ENCODE results near the gene NLRC5.
"Not testable (repeated sequence)": the region's sequence is repeated elsewhere in the genome, so short reads cannot be mapped to it uniquely, and the experiment has no call there.

Gene NLRC5

DNA sequence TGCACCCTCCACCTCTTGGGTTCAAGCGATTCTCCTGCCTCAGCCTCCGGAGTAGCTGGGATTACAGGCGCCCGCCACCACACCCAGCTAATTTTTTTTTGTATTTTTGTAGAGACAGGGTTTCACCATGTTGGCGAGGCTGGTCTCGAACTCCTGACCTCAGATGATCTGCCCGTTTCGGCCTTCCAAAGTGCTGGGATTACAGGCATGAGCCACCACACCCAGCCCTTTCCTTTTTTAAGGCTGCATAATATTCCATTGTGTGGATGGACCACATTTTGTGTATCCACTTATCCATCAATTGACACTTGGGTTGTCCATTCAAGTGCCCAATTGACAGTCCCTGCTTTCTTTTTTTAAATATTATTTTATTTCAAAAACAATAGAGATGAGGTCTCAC lies 73.8 kb downstream of the NLRC5 start:
- not testable (repeated sequence) for DNase-seq, H3K4me3 Mint-ChIP-seq, H3K27me3 Mint-ChIP-seq, H3K9me3 Mint-ChIP-seq, ATAC-seq, H3K27ac Mint-ChIP-seq
- H3K36me3 Mint-ChIP-seq (ENCODE audit: low read depth) = peaks cover 39% of the 10 kb centered on the region
- H3K4me1 Mint-ChIP-seq = peaks cover 27% of the 10 kb centered on the region

DNA sequence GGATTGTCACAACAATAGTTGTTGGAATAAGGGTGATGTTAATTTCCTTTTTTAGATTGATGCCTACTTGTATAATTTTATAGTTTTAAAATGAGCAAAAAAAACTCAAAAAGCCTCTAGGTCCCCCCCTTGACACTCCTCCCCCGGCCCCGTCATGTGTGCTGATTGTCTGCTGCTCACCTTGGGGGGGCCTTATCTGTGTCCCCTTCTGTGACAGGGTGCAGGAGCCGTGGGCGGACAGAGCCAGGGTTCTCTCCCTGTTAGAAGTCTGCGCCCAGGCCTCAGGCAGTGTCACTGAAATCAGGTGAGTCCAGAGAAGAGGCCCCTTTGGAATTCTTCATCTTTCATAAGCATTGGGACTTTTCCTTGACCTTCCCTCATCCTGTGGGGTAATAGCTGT lies 75.6 kb downstream of the NLRC5 start:
- Mint-ChIP-seq H3K4me3 (no peak overlapping the region), H3K4me1 (peaks cover 28% of the 10 kb centered on the region), H3K27ac (peak overlapping the region; percentile 62), H3K36me3 (ENCODE audit: low read depth) (peaks cover 34% of the 10 kb centered on the region), H3K9me3 (no peaks in the 10 kb centered on the region), H3K27me3 (no peaks in the 10 kb centered on the region)
- ATAC-seq = no peak
- no peak for DNase-seq

DNA sequence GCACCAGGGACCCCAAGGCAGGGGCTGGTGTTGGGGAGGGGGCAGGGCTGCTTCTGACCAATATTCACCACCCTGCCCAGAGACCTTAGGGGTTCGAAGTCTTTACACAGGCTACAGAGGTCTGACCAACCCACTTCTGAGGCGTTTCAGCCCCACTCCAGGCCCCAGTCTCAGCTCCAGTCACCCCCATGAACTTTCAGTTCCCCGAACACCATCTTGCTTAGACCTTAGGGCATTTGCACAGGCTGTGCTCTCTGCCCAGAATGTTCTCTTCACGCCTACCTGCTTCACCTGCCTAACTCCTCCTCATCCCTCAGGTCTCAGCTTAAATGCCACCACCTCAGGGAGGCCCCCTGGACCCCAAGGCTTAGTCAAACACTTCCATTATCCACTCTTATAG lies 77.3 kb downstream of the NLRC5 start:
- Mint-ChIP-seq H3K27ac (peak overlapping the region; percentile 70), H3K9me3 (no peaks in the 10 kb centered on the region), H3K4me1 (peaks cover 27% of the 10 kb centered on the region), H3K36me3 (ENCODE audit: low read depth) (peaks cover 29% of the 10 kb centered on the region), H3K27me3 (no peaks in the 10 kb centered on the region), H3K4me3 (no peak overlapping the region)
- DNase-seq (no peak), ATAC-seq (no peak)

DNA sequence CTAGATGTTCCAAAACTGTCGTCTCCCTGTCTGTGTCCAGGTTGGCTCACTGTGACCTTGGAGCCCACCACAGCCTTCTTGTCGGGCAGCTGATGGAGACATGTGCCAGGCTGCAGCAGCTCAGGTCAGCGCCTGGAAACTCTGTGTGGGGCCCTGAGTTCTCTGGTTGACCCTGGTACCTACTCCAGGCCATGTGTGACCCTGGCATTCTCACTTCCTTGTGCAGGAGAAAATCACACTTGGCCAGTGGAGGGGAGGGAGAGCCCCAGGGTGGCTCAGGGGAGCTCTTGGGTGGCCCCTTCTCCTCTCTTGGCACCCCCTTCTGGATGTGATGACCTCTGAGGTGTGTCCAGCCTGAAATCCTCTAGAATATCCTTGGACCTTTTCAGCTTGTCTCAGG lies 78.0 kb downstream of the NLRC5 start:
- ATAC-seq = no peak
- H3K27ac Mint-ChIP-seq = no peak overlapping the region
- no peaks in the 10 kb centered on the region for H3K9me3 Mint-ChIP-seq
- no peaks in the 10 kb centered on the region for H3K27me3 Mint-ChIP-seq
- peaks cover 27% of the 10 kb centered on the region for H3K36me3 Mint-ChIP-seq (ENCODE audit: low read depth)
- H3K4me3 Mint-ChIP-seq = no peak overlapping the region
- DNase-seq = no peak
- H3K4me1 Mint-ChIP-seq = peaks cover 31% of the 10 kb centered on the region

DNA sequence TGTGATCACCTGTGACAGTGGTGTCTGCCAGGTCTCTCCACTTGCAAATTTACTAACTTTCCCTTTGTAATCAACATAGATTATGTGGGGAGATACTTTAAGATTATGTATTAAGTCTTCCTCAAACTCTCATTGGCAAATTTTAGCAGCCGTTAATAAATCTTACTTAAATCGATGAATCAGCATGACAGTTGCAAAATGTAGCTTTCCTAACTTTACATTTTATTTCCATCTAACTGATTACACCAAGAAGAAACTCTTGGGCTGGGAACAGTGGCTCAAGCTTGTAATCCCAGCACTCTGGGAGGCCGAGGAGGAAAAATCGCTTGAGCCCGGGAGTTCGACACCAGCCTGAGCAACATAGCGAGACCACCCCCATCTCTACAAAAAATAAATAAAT lies 79.7 kb downstream of the NLRC5 start:
- DNase-seq (no peak), ATAC-seq (no peak)
- Mint-ChIP-seq H3K9me3 (no peaks in the 10 kb centered on the region), H3K4me1 (peaks cover 33% of the 10 kb centered on the region), H3K27me3 (no peaks in the 10 kb centered on the region), H3K36me3 (ENCODE audit: low read depth) (peaks cover 29% of the 10 kb centered on the region), H3K27ac (no peak overlapping the region), H3K4me3 (no peak overlapping the region)

DNA sequence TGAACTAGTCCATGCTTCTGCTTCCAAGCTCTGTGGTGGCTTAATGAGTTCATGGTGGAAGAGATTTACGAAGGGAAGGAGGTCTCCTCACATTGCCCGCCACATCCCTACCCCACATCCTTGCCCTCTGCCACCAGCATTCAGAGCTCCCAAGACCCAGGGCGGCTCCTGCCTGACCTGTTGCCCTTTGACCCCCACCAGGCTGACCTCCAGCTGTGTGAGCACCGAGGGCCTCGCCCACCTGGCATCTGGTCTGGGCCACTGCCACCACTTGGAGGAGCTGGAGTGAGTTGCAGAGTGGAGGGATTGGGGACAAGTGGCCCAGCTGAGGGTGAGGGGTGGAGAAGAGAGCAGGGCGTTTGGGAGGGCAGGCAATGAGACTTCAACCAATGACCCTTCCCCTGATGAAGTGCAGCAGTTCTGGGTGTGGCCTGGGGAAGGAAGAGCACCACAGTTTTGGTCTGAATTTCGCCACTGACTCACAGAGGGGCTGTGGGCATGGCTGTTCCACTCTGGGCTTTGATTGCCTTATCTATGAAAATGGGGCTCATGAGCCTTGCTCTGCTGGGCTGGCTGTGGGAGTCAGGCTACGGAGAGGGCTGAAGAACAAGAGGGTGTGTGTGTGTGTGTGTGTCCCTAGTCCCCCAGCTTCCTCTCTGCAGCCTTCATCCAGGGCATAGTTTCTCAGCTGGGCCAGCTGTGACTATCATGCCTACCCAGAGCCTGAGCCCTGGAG lies 80.4 kb downstream of the NLRC5 start:
- H3K9me3 Mint-ChIP-seq = no peaks in the 10 kb centered on the region
- ATAC-seq (no peak), DNase-seq (no peak)
- H3K27me3 Mint-ChIP-seq = no peaks in the 10 kb centered on the region
- no peak overlapping the region for H3K4me3 Mint-ChIP-seq
- H3K36me3 Mint-ChIP-seq (ENCODE audit: low read depth) = peaks cover 27% of the 10 kb centered on the region
- H3K4me1 Mint-ChIP-seq = peaks cover 33% of the 10 kb centered on the region
- H3K27ac Mint-ChIP-seq = peak overlapping the region; percentile 62

DNA sequence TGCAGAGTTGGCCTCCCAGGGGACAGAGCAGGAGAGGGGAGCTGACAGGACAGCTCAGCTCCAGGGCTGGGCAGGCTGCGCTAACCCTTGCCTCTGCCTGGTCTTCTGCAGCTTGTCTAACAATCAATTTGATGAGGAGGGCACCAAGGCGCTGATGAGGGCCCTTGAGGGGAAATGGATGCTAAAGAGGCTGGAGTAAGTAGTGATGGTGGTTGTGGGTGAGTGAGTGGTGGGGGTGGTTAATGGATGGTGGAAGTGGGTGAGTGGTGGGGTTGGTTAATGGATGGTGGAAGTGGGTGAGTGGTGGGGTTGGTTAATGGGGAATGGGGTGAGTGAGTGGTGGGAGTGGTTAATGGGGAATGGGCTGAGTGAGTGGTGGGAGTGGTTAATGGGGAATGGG lies 81.1 kb downstream of the NLRC5 start:
- DNase-seq (no peak), ATAC-seq (no peak)
- Mint-ChIP-seq H3K9me3 (no peaks in the 10 kb centered on the region), H3K4me1 (peaks cover 33% of the 10 kb centered on the region), H3K4me3 (no peak overlapping the region), H3K36me3 (ENCODE audit: low read depth) (peaks cover 27% of the 10 kb centered on the region), H3K27me3 (no peaks in the 10 kb centered on the region), H3K27ac (peak overlapping the region; percentile 62)

DNA sequence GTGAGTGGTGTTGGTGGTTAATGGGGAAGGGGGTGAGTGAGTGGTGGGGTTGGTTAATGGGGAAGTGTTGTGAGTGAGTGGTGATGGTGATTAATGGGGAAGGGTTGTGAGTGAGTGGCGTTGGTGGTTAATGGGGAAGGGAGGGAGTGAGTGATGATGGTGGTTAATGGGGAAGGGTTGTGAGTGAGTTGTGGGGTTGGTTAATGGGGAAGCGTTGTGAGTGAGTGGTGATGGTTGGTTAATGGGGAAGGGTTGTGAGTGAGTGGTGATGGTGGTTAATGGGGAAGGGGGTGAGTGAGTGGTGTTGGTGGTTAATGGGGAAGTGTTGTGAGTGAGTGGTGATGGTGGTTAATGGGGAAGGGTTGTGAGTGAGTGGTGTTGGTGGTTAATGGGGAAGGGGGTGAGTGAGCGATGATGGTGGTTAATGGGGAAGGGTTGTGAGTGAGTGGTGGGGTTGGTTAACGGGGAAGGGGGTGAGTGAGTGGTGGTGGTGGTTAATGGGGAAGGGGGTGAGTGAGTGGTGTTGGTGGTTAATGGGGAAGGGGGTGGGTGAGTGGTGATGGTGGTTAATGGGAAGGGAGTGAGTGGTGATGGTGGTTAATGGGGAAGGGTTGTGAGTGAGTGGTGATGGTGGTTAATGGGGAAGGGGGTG lies 81.8 kb downstream of the NLRC5 start:
- peak overlapping the region; percentile 36 for H3K4me3 Mint-ChIP-seq
- not testable (repeated sequence) for ATAC-seq, H3K27me3 Mint-ChIP-seq, H3K9me3 Mint-ChIP-seq, DNase-seq
- H3K4me1 Mint-ChIP-seq = peaks cover 33% of the 10 kb centered on the region
- H3K36me3 Mint-ChIP-seq (ENCODE audit: low read depth) = peaks cover 29% of the 10 kb centered on the region
- peak overlapping the region; percentile 71 for H3K27ac Mint-ChIP-seq

DNA sequence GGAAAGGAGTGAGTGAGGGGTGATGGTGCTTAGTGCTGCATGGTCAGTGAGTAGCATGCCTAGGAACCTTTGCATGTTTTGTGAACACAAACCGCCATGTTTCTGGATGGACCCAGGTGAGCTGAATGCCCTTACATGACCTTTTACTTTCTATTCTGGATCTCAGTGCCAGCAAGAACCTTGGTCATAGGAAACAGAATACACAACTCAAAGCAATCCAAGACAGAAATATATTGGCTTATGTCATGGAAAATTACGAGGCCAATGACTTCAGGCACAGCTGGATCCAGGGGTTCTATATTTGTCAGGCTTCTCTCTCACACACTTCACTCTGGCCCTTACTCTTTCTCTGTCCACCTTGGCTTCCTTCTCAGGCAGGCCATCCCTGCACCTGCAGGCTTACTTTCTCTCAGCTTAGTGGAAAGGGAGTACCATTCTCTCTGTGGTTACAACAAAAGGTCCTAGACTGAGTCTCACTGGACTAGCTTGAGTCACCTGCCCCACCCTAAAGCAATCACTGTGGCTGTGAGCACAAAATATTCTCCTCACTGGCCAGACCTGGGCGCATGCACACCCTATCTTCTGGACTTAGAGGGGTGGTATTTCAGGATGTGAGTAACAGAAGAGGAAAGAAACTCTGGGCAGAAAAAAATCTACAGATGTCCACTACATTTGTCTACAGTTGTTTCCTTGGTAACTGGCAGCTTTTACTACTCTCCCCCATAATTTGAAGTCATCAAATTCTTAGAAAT lies 82.7 kb downstream of the NLRC5 start:
- no peak overlapping the region for H3K4me3 Mint-ChIP-seq
- no peaks in the 10 kb centered on the region for H3K27me3 Mint-ChIP-seq
- peaks cover 27% of the 10 kb centered on the region for H3K36me3 Mint-ChIP-seq (ENCODE audit: low read depth)
- ATAC-seq (peak; percentile 68), DNase-seq (no peak)
- peaks cover 30% of the 10 kb centered on the region for H3K4me1 Mint-ChIP-seq
- peak overlapping the region; percentile 71 for H3K27ac Mint-ChIP-seq
- H3K9me3 Mint-ChIP-seq = no peaks in the 10 kb centered on the region

DNA sequence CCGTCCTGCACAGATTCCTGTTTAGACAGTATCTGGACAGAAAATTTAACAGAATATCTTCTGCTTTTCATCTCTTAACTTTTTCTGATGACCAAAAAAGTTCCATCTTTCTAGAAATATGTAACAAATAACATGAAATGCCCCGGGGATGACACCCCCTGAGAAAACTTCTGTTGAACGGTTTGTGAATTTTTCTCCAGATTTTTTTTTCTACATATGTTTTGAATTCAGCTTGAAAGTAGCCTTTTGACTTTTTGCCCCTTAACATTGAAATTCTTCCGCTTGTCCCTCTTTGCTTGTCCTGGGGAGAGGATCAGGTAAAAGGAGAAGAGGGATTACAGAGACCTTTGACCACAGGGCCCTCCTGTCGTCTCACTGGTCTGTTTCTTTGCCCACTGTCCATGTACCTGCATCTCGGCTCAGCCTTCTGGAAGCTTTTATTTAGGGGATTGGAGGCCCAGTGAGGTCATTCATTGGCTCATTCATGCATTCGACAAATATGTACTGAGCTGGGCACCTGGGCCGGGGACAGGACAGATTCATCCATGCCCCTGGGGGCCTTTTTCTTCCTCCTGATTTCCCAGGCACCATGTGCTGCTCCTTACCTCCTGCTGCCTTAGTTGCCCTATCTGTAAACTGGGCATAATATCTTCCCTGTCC lies 83.4 kb downstream of the NLRC5 start:
- Mint-ChIP-seq H3K27me3 (no peaks in the 10 kb centered on the region), H3K36me3 (ENCODE audit: low read depth) (peaks cover 27% of the 10 kb centered on the region), H3K4me3 (no peak overlapping the region), H3K4me1 (peaks cover 27% of the 10 kb centered on the region), H3K9me3 (no peaks in the 10 kb centered on the region), H3K27ac (peak overlapping the region; percentile 71)
- DNase-seq = no peak
- no peak for ATAC-seq

DNA sequence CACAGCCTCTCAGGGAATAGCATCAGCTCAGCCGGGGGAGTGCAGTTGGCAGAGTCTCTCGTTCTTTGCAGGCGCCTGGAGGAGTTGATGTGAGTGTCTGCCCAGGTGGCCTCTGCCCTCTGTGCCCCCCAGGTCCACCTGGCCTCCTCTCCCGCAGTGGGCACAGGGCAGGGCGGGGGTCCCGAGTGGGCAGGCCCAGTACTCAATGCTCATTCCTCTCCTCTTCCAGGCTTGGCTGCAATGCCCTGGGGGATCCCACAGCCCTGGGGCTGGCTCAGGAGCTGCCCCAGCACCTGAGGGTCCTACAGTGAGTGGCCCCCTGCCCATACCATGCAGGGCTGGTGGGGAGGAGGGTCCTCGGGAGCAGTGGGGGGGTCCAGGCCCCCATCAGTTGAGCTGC lies 88.4 kb downstream of the NLRC5 start:
- DNase-seq = no peak
- peak; percentile 10 for ATAC-seq
- H3K27me3 Mint-ChIP-seq = no peaks in the 10 kb centered on the region
- no peak overlapping the region for H3K27ac Mint-ChIP-seq
- H3K36me3 Mint-ChIP-seq (ENCODE audit: low read depth) = peaks cover 24% of the 10 kb centered on the region
- no peak overlapping the region for H3K4me3 Mint-ChIP-seq
- peaks cover 2% of the 10 kb centered on the region for H3K4me1 Mint-ChIP-seq
- no peaks in the 10 kb centered on the region for H3K9me3 Mint-ChIP-seq

DNA sequence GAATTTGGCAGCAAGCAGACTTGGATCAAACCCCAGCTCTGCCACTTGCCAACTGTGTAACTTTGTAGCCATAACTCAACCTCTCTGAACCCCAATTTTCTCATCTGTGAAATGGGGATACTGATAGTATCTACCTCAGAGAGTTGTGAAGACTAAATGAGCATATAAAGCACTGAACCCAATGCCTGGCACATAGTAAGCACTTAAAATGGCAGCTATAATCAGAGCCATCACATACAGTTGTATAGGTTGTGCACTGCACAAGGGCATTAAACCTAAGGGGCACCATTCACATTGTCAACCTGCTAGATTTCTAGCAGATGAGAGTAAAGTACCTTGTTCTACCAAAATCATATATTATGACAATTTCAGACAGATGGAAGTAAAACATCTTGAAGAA lies 92.4 kb downstream of the NLRC5 start:
- DNase-seq = no peak
- no peaks in the 10 kb centered on the region for H3K27me3 Mint-ChIP-seq
- peaks cover 9% of the 10 kb centered on the region for H3K4me1 Mint-ChIP-seq
- no peaks in the 10 kb centered on the region for H3K9me3 Mint-ChIP-seq
- H3K4me3 Mint-ChIP-seq = no peak overlapping the region
- peaks cover 12% of the 10 kb centered on the region for H3K36me3 Mint-ChIP-seq (ENCODE audit: low read depth)
- no peak for ATAC-seq
- H3K27ac Mint-ChIP-seq = peak overlapping the region; percentile 27

DNA sequence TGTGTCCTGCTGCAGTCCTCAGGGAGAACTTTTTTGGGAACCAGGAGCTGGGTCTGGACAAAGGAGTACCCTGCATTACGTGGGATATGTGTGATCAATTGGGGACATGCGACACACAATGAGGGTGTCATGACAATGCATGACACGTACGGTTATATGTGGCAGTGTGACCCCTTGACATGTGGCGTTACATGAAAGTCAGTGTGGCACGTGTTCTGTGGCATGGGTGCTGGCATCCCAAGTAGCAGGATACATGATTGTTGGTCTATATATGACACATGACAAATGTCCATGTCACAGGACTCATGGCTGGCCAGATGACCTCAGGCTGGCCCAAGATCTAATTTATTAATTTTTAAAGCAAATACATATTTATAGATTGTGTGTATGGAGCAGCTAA lies 93.3 kb downstream of the NLRC5 start:
- no peak for DNase-seq
- Mint-ChIP-seq H3K4me1 (peaks cover 9% of the 10 kb centered on the region), H3K4me3 (no peak overlapping the region), H3K9me3 (no peaks in the 10 kb centered on the region), H3K27me3 (no peaks in the 10 kb centered on the region), H3K36me3 (ENCODE audit: low read depth) (peaks cover 12% of the 10 kb centered on the region), H3K27ac (no peak overlapping the region)
- ATAC-seq = no peak

DNA sequence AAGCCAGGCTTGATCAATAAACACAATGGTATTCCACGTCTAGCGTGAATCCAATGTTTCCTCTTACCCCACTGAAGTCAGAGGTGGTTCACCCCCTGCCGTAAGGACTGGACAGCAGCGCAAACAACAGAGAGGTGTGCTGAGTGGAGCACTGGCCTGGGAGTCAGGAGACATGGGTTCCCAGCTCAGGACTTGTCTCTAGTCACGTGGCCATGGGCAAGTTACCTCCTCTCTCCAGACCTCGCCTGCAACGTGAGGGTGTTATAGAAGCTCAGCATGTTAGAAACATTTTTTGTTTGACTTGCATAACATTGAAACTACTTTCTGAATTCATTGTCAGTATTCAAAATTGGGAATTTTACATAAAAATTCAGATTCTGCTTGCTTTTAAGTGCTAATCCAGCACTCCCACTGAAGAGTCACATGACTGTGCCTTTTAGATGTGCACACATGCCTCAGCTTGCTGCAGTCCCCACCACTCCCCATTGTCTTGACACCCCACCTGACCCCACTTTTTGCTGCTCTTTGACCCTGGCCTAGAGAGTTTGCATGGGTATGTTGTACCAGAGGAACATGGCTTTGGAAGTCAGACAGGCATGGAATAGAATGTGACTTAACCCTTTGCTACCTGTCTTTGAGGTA lies 94.2 kb downstream of the NLRC5 start:
- ATAC-seq = no peak
- Mint-ChIP-seq H3K36me3 (ENCODE audit: low read depth) (peaks cover 12% of the 10 kb centered on the region), H3K4me1 (peaks cover 9% of the 10 kb centered on the region), H3K4me3 (no peak overlapping the region), H3K27me3 (no peaks in the 10 kb centered on the region), H3K27ac (peak overlapping the region; percentile 62), H3K9me3 (no peaks in the 10 kb centered on the region)
- DNase-seq = no peak
